Epithelial cell of proximal tubule (primary cell): Measurements from ENCODE around the gene PYGO2. TPM values are rescaled to one million over a fixed set of nuclear protein-coding genes. Genes with fewer than 3 reads are reported as not detected.
"Not testable (repeated sequence)": the region's sequence is repeated elsewhere in the genome, so short reads cannot be mapped to it uniquely, and the experiment has no call there.

ENCODE experiments used
- DNase-seq: peaks from one replicate; pipeline ENCODE4 v3.0.0-alpha.2; 2011; ENCODE audit warnings: low read depth
- H3K4me3 ChIP-seq: 2 replicates; pipeline ENCODE4 v1.5.1; 2011; ENCODE audit warnings: low read depth, mild to moderate bottlenecking, low read length
- total RNA-seq: library from RNA; depleted of rRNA; stranded (reverse); fragments of >200 nt; gene quantifications from 2 replicates; pipeline ENCODE4 v1.2.3, GENCODE V29; 2015
- TF ChIP-seq, protein P1 (sequence below): conservative IDR thresholded peaks from 2 replicates; pipeline ENCODE4 v1.5.1; 2012; ENCODE audit warnings: low read depth, mild to moderate bottlenecking, low read length

Gene PYGO2
- total RNA-seq, 1 donor from 2014 or later, result 16.0 TPM

DNA sequence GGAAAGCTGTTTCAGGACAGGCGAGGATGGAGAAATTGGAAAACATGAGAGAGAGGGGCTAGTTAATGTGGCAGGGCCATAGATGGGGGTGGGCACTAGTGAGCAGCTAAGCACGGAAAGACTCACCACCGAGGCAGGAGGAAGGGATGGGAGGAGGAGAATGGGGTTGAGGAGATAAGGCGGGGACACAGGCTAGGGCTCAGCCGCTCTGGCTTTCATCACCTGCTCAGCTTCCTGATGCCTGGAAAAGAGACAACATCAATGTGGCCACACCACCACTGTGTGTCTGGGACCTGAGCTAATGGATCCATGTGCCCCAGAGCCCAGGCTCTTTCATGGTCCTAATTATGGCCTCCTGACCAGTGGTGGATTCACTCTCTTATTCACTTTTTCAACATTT, 52.6 kb downstream of the PYGO2 start:
- TF ChIP-seq, protein P1, sequence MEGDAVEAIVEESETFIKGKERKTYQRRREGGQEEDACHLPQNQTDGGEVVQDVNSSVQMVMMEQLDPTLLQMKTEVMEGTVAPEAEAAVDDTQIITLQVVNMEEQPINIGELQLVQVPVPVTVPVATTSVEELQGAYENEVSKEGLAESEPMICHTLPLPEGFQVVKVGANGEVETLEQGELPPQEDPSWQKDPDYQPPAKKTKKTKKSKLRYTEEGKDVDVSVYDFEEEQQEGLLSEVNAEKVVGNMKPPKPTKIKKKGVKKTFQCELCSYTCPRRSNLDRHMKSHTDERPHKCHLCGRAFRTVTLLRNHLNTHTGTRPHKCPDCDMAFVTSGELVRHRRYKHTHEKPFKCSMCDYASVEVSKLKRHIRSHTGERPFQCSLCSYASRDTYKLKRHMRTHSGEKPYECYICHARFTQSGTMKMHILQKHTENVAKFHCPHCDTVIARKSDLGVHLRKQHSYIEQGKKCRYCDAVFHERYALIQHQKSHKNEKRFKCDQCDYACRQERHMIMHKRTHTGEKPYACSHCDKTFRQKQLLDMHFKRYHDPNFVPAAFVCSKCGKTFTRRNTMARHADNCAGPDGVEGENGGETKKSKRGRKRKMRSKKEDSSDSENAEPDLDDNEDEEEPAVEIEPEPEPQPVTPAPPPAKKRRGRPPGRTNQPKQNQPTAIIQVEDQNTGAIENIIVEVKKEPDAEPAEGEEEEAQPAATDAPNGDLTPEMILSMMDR, result no peak
- no peak overlapping the region for H3K4me3 ChIP-seq
- no peak for DNase-seq

DNA sequence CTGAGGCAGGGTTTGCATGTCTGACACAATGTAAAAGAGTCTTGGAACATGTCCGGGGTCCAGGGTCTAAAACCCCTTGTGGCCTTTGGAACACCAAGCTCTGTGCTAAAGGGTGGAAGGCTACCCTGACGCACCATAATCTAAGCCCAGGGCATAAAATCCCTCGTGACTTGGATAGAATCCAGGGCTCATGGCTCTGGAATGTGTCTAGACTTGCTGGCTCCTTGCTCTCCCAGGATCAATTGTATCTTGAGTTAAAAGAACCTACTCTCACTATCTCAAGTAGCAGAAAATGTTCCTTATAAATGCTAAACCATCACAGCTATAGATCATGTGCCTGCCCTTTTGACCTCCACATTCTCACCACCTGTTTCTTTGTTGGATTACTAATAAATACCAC, 53.5 kb downstream of the PYGO2 start:
- not testable (repeated sequence) for DNase-seq, H3K4me3 ChIP-seq

Other genes starting within 250 kb of the PYGO2 start
- under 0.01 TPM in 1 of 2 replicates, not detected in the other for gene KCNN3, start 91.5 kb downstream of the PYGO2 start, total RNA-seq
- 11.8 and 13.2 TPM in 2 replicates for gene PMVK, start 25.1 kb downstream of the PYGO2 start, total RNA-seq
- gene PBXIP1, start 5.7 kb downstream of the PYGO2 start, total RNA-seq, result 23.4 and 49.6 TPM in 2 replicates
- 131 and 155 TPM in 2 replicates for gene SHC1, start 9.0 kb upstream of the PYGO2 start, total RNA-seq
- 289 and 358 TPM in 2 replicates for gene CKS1B, start 12.9 kb upstream of the PYGO2 start, total RNA-seq
- 41.9 and 67.5 TPM in 2 replicates for gene FLAD1, start 21.6 kb upstream of the PYGO2 start, total RNA-seq
- not detected in 2 replicates for gene LENEP, start 31.8 kb upstream of the PYGO2 start, total RNA-seq
- gene ZBTB7B, start 41.0 kb upstream of the PYGO2 start, total RNA-seq, result 20.4 and 20.7 TPM in 2 replicates
- 0.12 TPM in 1 of 2 replicates, not detected in the other for gene DCST2, start 72.0 kb upstream of the PYGO2 start, total RNA-seq
- gene DCST1, start 72.0 kb upstream of the PYGO2 start, total RNA-seq, result not detected in 2 replicates
- 164 and 266 TPM in 2 replicates for gene ADAM15, start 89.5 kb upstream of the PYGO2 start, total RNA-seq
- gene EFNA4, start 102.0 kb upstream of the PYGO2 start, total RNA-seq, result 10.8 and 24.9 TPM in 2 replicates
- gene EFNA3, start 117.1 kb upstream of the PYGO2 start, total RNA-seq, result 1.7 and 2.8 TPM in 2 replicates
- gene EFNA1, start 166.1 kb upstream of the PYGO2 start, total RNA-seq, result 26.3 and 45.3 TPM in 2 replicates
- gene SLC50A1, start 174.1 kb upstream of the PYGO2 start, total RNA-seq, result 32.7 and 37.7 TPM in 2 replicates
- 28.6 and 77.8 TPM in 2 replicates for gene DPM3, start 178.7 kb upstream of the PYGO2 start, total RNA-seq
- 170 and 193 TPM in 2 replicates for gene KRTCAP2, start 211.5 kb upstream of the PYGO2 start, total RNA-seq
- 3.4 and 9.4 TPM in 2 replicates for gene TRIM46, start 212.1 kb upstream of the PYGO2 start, total RNA-seq
- gene THBS3, start 246.1 kb upstream of the PYGO2 start, total RNA-seq, result 4.9 and 13.2 TPM in 2 replicates
- 75.2 and 132 TPM in 2 replicates for gene MTX1, start 246.9 kb upstream of the PYGO2 start, total RNA-seq